Measurements from ENCODE around the gene PYGM. TPM values are rescaled to one million over a fixed set of nuclear protein-coding genes. Genes with fewer than 3 reads are reported as not detected.

The PYGM gene
- total and polyA plus RNA-seq, 7 experiments from 2014 or later, result 0.26 to 16.2 (median 12.3) TPM

GRCh38 chr11:64771861-64772260 is 12.1 kb upstream of the PYGM start:
- DNase-seq, result no peak
- no peak for ATAC-seq
- no peaks in the 10 kb centered on the region for H3K27me3 ChIP-seq (ENCODE audit: control insufficient read depth in 2 of 2, insufficient read depth in 2 of 2, low read length in 2 of 2)
- ChIA-PET POLR2A (interaction anchor here (0.6 to 39.7 kb wide), 9 partner anchors 7 to 1117 kb away, joined by 3 to 1956 read pairs (median 4); partner anchors contain the start of genes PYGM, RASGRP2 and SF1), CTCF (interaction anchor here (0.8 to 19.1 kb wide), 7 partner anchors 9 to 266 kb away, joined by 3 to 305 read pairs (median 4); partner anchors contain the start of genes PYGM and RASGRP2)
- peaks cover 64 to 92% of the 10 kb centered on the region in 2 donors for H3K4me1 ChIP-seq (ENCODE audit: control insufficient read depth in 2 of 2, insufficient read depth in 2 of 2, low read length in 2 of 2)
- H3K4me3 ChIP-seq (ENCODE audit: low read length), result peak overlapping the region; percentile 3
- Mint-ChIP-seq H3K9me3 (peaks cover 0 to 6% (median 0%) of the 10 kb centered on the region in 11 donors), H3K4me1 (peaks cover 63 to 100% (median 96%) of the 10 kb centered on the region in 7 donors), H3K27ac (peak overlapping the region; percentile 58 to 89 (median 77)), H3K27me3 (no peaks in the 10 kb centered on the region), H3K4me3 (peak overlapping the region; percentile 18 to 95 (median 62)), H3K36me3 (peaks cover 27 to 96% (median 77%) of the 10 kb centered on the region in 5 donors)
- peak overlapping the region; percentile 51 for H3K27ac ChIP-seq (ENCODE audit: low read depth, low read length)
- intact Hi-C loops (cut with micrococcal nuclease), result loop anchor here in 1 of 2 donors (10.0 kb wide), 1 partner anchor 653 kb away; the partner anchor contains the start of gene NEAT1
- H3K36me3 ChIP-seq (ENCODE audit: control insufficient read depth in 2 of 3, insufficient read depth in 3 of 3, low read length in 3 of 3), result peaks cover 76 to 98% (median 95%) of the 10 kb centered on the region in 3 experiments
- H3K9me3 ChIP-seq (ENCODE audit: control insufficient read depth in 2 of 3, low read length in 3 of 3), result no peaks in the 10 kb centered on the region

- ChIA-PET POLR2A (interaction anchor here (0.7 to 39.7 kb wide), 5 partner anchors 5 to 365 kb away, joined by 3 to 1956 read pairs (median 6); partner anchors contain the start of genes PYGM, RASGRP2 and SF1), CTCF (interaction anchor here (2.3 to 19.1 kb wide), 2 partner anchors 15 to 23 kb away, joined by 13 to 305 read pairs; partner anchors contain the start of gene RASGRP2)
- ATAC-seq, result no peak
- H3K27ac Mint-ChIP-seq, result peak overlapping the region in 8 of 9 donors; percentile 50 to 88 (median 80)
- H3K36me3 Mint-ChIP-seq, result peaks cover 18 to 88% (median 75%) of the 10 kb centered on the region in 5 donors
- Histone ChIP-seq H3K36me3 (ENCODE audit: control insufficient read depth in 2 of 3, insufficient read depth in 3 of 3, low read length in 3 of 3) (peaks cover 64 to 95% (median 83%) of the 10 kb centered on the region in 3 experiments), H3K4me3 (ENCODE audit: low read length) (no peak overlapping the region), H3K4me1 (ENCODE audit: control insufficient read depth in 2 of 2, insufficient read depth in 2 of 2, low read length in 2 of 2) (peaks cover 51 to 85% of the 10 kb centered on the region in 2 donors), H3K27ac (ENCODE audit: low read depth, low read length) (peak overlapping the region; percentile 41), H3K27me3 (ENCODE audit: control insufficient read depth in 2 of 2, insufficient read depth in 2 of 2, low read length in 2 of 2) (no peaks in the 10 kb centered on the region), H3K9me3 (ENCODE audit: control insufficient read depth in 2 of 3, low read length in 3 of 3) (no peaks in the 10 kb centered on the region)
- peaks cover 58 to 97% (median 87%) of the 10 kb centered on the region in 7 donors for H3K4me1 Mint-ChIP-seq
- H3K9me3 Mint-ChIP-seq, result peaks cover 0 to 2% (median 0%) of the 10 kb centered on the region in 11 donors
- H3K4me3 Mint-ChIP-seq, result peak overlapping the region in 5 of 10 donors; percentile 4 to 95 (median 52)
- H3K27me3 Mint-ChIP-seq, result no peaks in the 10 kb centered on the region
- no peak for DNase-seq
- intact Hi-C loops (cut with micrococcal nuclease), result loop anchor here in 1 of 2 donors (10.0 kb wide), 1 partner anchor 655 kb away; the partner anchor contains the start of gene NEAT1
Measured at GRCh38 chr11:64770120-64770519, 10.3 kb upstream of the PYGM start.

GRCh38 chr11:64769283-64769682 is 9.5 kb upstream of the PYGM start:
- H3K36me3 Mint-ChIP-seq, result peaks cover 25 to 88% (median 77%) of the 10 kb centered on the region in 5 donors
- no peaks in the 10 kb centered on the region for H3K27me3 Mint-ChIP-seq
- Histone ChIP-seq H3K27ac (ENCODE audit: low read depth, low read length) (peak overlapping the region; percentile 41), H3K27me3 (ENCODE audit: control insufficient read depth in 2 of 2, insufficient read depth in 2 of 2, low read length in 2 of 2) (no peaks in the 10 kb centered on the region), H3K36me3 (ENCODE audit: control insufficient read depth in 2 of 3, insufficient read depth in 3 of 3, low read length in 3 of 3) (peaks cover 66 to 95% (median 77%) of the 10 kb centered on the region in 3 experiments), H3K9me3 (ENCODE audit: control insufficient read depth in 2 of 3, low read length in 3 of 3) (no peaks in the 10 kb centered on the region), H3K4me1 (ENCODE audit: control insufficient read depth in 2 of 2, insufficient read depth in 2 of 2, low read length in 2 of 2) (peaks cover 54 to 83% of the 10 kb centered on the region in 2 donors), H3K4me3 (ENCODE audit: low read length) (no peak overlapping the region)
- intact Hi-C loops (cut with micrococcal nuclease), result no loop called here
- POLR2A ChIA-PET, result interaction anchor here (0.7 to 39.7 kb wide), 4 partner anchors 4 to 79 kb away, joined by 3 to 1956 read pairs (median 980); partner anchors contain the start of genes PYGM, RASGRP2 and SF1
- peaks cover 60 to 97% (median 87%) of the 10 kb centered on the region in 7 donors for H3K4me1 Mint-ChIP-seq
- peaks cover 0 to 4% (median 0%) of the 10 kb centered on the region in 11 donors for H3K9me3 Mint-ChIP-seq
- ATAC-seq (no peak), DNase-seq (no peak)
- peak overlapping the region; percentile 65 to 94 (median 90) for H3K27ac Mint-ChIP-seq
- peak overlapping the region in 8 of 10 donors; percentile 6 to 96 (median 52) for H3K4me3 Mint-ChIP-seq
- CTCF ChIA-PET, result interaction anchor here (0.7 to 19.1 kb wide), 2 partner anchors 15 to 22 kb away, joined by 4 to 305 read pairs; partner anchors contain the start of gene RASGRP2

GRCh38 chr11:64768300-64768694 is 8.5 kb upstream of the PYGM start:
- peaks cover 25 to 84% (median 76%) of the 10 kb centered on the region in 5 donors for H3K36me3 Mint-ChIP-seq
- intact Hi-C loops (cut with micrococcal nuclease), result loop anchor here in 1 of 2 donors (1.0 kb wide), 1 partner anchor 9 kb away; no protein-coding TSS in a partner anchor

GRCh38 chr11:64767344-64768299 is 7.8 kb upstream of the PYGM start:
- no peak overlapping the region for H3K4me3 ChIP-seq (ENCODE audit: low read length)
- H3K36me3 Mint-ChIP-seq, result peaks cover 28 to 83% (median 75%) of the 10 kb centered on the region in 5 donors
- peak; percentile 65 to 86 (median 78) for DNase-seq
- H3K27me3 ChIP-seq (ENCODE audit: control insufficient read depth in 2 of 2, insufficient read depth in 2 of 2, low read length in 2 of 2), result no peaks in the 10 kb centered on the region
- H3K9me3 ChIP-seq (ENCODE audit: control insufficient read depth in 2 of 3, low read length in 3 of 3), result no peaks in the 10 kb centered on the region
- peak overlapping the region; percentile 69 for H3K27ac ChIP-seq (ENCODE audit: low read depth, low read length)
- H3K4me3 Mint-ChIP-seq, result peak overlapping the region; percentile 51 to 96 (median 78)
- peak overlapping the region; percentile 79 to 97 (median 90) for H3K27ac Mint-ChIP-seq
- no peaks in the 10 kb centered on the region for H3K27me3 Mint-ChIP-seq
- peaks cover 59 to 97% (median 88%) of the 10 kb centered on the region in 7 donors for H3K4me1 Mint-ChIP-seq
- CTCF ChIA-PET, result interaction anchor here (0.6 to 19.1 kb wide), 7 partner anchors 8 to 194 kb away, joined by 3 to 305 read pairs (median 3); partner anchors contain the start of genes PYGM and RASGRP2
- intact Hi-C loops (cut with micrococcal nuclease), result loop anchor here in 1 of 2 donors (1.0 kb wide), 2 partner anchors 10 to 24 kb away; no protein-coding TSS in a partner anchor
- H3K9me3 Mint-ChIP-seq, result peaks cover 0 to 4% (median 0%) of the 10 kb centered on the region in 11 donors
- peaks cover 56 to 89% (median 61%) of the 10 kb centered on the region in 3 experiments for H3K36me3 ChIP-seq (ENCODE audit: control insufficient read depth in 2 of 3, insufficient read depth in 3 of 3, low read length in 3 of 3)
- peaks cover 54 to 84% of the 10 kb centered on the region in 2 donors for H3K4me1 ChIP-seq (ENCODE audit: control insufficient read depth in 2 of 2, insufficient read depth in 2 of 2, low read length in 2 of 2)
- POLR2A ChIA-PET, result interaction anchor here (0.9 to 39.7 kb wide), 7 partner anchors 3 to 106 kb away, joined by 3 to 1956 read pairs (median 3); partner anchors contain the start of genes PYGM, RASGRP2 and SF1
- ATAC-seq, result peak; percentile 53

More at GRCh38 chr11:64768300-64768694, 8.5 kb upstream of the PYGM start:
- peak overlapping the region; percentile 69 for H3K27ac ChIP-seq (ENCODE audit: low read depth, low read length)
- Mint-ChIP-seq H3K4me1 (peaks cover 56 to 97% (median 88%) of the 10 kb centered on the region in 7 donors), H3K9me3 (peaks cover 0 to 4% (median 0%) of the 10 kb centered on the region in 11 donors), H3K4me3 (peak overlapping the region in 8 of 10 donors; percentile 44 to 96 (median 78)), H3K27ac (peak overlapping the region; percentile 27 to 94 (median 87)), H3K27me3 (no peaks in the 10 kb centered on the region)
- DNase-seq (peak in 1 of 9 donors; percentile 21), ATAC-seq (no peak)
- POLR2A ChIA-PET, result interaction anchor here (0.9 to 39.7 kb wide), 5 partner anchors 3 to 36 kb away, joined by 3 to 1956 read pairs (median 6); partner anchors contain the start of genes PYGM, RASGRP2 and SF1
- no peak overlapping the region for H3K4me3 ChIP-seq (ENCODE audit: low read length)
- no peaks in the 10 kb centered on the region for H3K27me3 ChIP-seq (ENCODE audit: control insufficient read depth in 2 of 2, insufficient read depth in 2 of 2, low read length in 2 of 2)
- no peaks in the 10 kb centered on the region for H3K9me3 ChIP-seq (ENCODE audit: control insufficient read depth in 2 of 3, low read length in 3 of 3)
- CTCF ChIA-PET, result interaction anchor here (0.6 to 19.1 kb wide), 6 partner anchors 8 to 90 kb away, joined by 3 to 305 read pairs (median 3); partner anchors contain the start of genes PYGM and RASGRP2
- H3K4me1 ChIP-seq (ENCODE audit: control insufficient read depth in 2 of 2, insufficient read depth in 2 of 2, low read length in 2 of 2), result peaks cover 54 to 84% of the 10 kb centered on the region in 2 donors
- H3K36me3 ChIP-seq (ENCODE audit: control insufficient read depth in 2 of 3, insufficient read depth in 3 of 3, low read length in 3 of 3), result peaks cover 63 to 89% (median 68%) of the 10 kb centered on the region in 3 experiments
